T-helper 2 cell (primary cell): Measurements from ENCODE around the gene MITF.
"Not testable (repeated sequence)": the region's sequence is repeated elsewhere in the genome, so short reads cannot be mapped to it uniquely, and the experiment has no call there.

ENCODE experiments used
- DNase-seq, 5 experiments: peaks; one replicate each; pipeline versions ENCODE4 v3.0.0 to v3.0.0-alpha.2; 2012 to 2022

Gene MITF

DNA sequence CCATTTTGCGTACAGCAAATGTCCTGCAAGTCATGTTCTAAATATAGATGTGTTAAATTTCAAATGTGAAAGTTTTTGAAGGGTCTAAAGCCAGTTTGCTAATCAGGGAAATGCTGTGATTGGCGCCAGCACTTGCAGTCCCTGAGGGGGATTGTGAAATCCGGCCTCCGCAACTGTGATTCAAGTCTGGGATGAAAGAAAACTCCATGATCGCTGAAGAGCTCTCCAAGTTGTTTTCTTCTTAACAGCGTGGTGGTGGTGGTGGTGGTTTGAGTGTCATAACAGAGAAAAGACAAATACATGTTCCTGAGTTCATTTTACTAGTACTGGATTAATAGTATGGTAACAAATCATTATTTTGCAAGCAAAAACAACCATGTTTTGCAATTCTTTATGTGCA, 51.8 kb downstream of the MITF start:
- no peak for DNase-seq

DNA sequence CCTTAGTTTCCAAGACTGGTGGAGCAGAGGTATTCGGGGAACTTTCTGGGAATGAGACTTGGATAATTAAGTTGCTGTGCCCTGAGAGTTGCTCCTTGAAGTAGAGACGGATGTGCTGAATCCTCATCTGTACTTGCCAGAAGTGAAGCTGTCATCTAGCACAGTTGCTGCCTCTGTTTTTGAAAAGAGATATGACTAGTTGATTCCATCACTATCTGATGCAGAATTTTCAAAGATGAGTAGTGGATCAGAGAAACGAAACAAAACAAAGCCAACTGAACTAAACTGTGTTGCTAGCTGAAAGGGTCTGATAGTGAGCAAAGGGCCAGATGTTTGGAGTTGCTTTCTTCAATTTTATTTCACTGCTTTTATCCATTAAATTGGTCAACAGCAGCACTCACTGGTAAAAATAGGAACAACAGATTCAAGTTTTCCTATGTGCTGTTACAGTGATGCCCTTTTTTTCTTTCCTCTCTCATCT, 52.7 kb downstream of the MITF start:
- DNase-seq: peak in 1 of 5 experiments; percentile 4

- DNase-seq: not testable (repeated sequence)
Measured at GRCh38 chr3:69796126-69796525, 56.9 kb downstream of the MITF start.

GRCh38 chr3:69803681-69804270, 64.5 kb downstream of the MITF start:
- DNase-seq: no peak

- DNase-seq: no peak
Measured at GRCh38 chr3:69805491-69805890, 66.2 kb downstream of the MITF start.

DNA sequence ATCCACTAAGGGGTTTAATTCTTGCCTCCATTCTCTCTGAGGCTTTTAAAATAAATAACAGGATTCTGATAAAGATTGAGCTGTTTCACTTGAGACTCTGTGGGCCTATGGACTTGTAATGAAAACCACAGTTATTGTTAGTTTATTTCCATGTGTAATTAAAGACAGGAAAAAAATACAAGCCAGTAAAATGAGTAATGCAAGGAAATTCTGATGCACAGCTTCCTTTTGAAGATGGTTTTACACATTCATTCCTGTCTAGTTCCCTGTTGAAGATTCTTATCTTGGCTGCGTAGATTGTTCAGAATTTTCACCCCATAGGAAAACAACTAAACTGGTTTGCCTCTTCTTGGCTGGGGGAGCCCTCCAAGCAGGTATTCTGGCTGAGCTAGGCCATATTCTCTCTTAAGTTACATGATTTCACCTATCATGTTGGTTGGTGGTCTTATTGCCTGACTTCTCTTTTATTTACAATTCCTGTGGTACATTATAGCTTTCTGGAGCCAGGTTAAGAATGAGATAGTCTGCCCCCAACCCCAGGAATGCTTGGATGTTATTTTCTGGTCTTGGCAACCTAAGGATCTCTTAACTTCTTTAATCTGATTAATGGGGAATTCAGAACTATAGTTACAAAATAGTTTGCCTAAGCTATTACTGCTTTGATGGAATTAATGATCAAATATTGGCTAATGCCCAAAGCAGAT, 67.6 kb downstream of the MITF start:
- DNase-seq: no peak

GRCh38 chr3:69807674-69808073, 68.4 kb downstream of the MITF start:
- no peak for DNase-seq

GRCh38 chr3:69809076-69809835, 70.0 kb downstream of the MITF start:
- DNase-seq: no peak

GRCh38 chr3:69811452-69812401, 72.5 kb downstream of the MITF start:
- no peak for DNase-seq

GRCh38 chr3:69815970-69816369, 76.7 kb downstream of the MITF start:
- DNase-seq: no peak

DNA sequence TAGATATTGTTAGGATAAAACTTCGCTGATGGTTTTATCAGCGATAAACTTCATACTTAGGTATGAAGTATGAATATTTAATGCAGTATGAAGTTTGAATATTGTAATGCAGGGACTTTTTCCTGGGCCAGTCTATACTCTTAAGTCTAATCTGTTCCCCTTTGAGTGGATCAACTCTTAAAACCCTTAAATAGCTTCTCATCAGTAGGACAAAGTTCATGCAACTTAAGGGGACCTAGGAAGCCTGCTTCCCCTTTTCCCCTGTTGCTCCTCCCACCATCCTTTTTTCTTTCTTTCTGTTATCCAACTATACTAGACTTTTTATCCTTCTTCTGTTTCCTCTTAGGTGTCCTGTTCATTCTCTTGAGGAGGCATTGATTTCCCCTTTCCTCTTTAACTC, 78.7 kb downstream of the MITF start:
- no peak for DNase-seq

DNA sequence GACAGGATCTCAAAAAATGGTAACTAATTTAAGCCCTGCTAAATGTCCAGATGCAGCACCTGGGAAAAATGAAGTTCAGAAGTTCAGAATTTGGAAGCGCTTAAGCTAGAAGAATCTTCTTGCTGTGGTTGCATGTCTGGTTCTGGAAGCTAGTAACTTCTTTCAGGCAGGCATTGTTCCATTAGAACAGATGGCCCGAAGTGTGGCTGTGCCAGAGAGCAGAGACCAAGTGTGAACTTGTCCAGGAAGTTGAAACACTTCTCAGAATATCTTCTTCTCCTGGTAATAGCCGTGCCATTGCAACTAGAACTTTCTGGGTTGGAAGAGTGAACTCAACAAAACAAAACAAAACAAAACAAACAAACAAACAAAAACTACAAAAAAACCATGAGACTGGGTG, 80.0 kb downstream of the MITF start:
- no peak for DNase-seq

DNA sequence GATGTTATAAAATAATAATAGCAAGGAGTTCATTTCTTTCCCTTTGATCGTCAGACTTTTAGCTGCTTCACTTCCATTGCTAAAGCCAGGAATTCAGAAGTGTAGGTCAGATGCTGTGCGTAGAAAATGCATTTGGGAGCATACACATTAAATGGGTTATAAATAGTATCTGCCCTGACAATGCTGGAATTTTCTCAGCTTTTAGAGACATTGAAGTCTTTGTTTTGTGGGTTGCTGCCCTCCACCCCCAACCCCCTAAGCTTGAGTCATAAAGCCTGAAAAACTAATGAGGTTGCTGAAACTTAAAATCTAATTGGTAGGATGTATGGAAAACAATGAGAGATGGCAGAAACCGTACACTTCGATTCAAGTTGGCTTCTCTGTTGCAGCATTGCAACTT, 81.9 kb downstream of the MITF start:
- DNase-seq: no peak

DNA sequence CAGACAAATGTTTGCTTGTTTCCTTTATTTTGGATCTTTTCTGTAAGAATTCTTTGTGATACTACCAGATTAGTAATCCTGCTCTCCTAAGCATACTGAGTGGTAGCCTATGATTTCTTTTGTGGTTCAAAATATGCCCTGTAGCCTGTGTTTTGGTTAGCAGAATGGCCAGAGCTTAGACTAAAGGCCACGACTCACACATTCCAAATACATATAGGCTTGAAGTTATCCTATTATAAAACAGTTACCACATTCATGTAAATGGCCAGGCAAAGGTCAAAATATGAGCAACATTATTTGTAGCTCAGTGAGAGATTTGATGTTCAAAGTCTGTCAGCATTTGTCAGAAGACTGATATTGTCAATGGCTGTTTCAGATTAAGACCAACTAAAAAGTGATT, 84.5 kb downstream of the MITF start:
- no peak for DNase-seq

- no peak for DNase-seq
Measured at GRCh38 chr3:69825446-69825845, 86.2 kb downstream of the MITF start.

- no peak for DNase-seq
Measured at GRCh38 chr3:69827127-69827526, 87.9 kb downstream of the MITF start.

DNA sequence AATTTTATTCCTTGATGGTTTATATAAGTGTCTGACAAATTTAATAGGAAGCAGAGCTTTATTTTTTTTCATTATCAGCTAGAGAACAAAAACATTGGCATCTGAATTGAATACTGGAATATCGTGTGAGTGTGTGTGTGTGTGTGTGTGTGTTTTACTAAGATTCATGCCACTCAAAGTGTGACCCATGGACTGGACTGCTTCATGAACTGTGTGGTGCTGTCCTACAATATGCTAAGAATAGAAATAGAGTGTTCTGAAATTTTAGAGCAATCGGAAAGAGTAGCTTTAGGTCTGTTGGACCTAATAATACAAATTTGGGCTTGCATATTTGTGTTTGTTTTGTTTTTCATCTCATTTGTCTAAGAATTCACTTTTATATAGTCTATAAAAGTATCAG, 89.6 kb downstream of the MITF start:
- DNase-seq: no peak

DNA sequence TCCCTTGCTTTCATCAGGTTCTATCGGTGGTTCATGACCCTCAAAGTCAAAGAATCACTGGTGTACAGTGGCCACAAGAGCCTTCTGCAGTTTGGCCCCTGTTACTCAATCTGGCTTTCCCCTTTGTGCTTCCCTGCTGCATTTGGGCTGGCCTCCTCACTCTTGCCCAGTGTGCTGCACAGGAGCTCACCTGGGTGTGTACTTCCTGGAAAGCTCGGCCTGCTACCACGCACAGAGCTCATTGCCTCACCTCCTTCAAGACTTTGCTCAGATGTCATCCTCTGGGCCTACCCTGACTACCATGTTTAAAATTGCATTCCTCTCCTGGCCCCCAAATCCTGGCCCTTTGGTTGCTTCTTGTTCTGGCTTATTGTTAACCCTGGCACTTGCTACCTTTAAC, 90.9 kb downstream of the MITF start:
- DNase-seq: no peak

DNA sequence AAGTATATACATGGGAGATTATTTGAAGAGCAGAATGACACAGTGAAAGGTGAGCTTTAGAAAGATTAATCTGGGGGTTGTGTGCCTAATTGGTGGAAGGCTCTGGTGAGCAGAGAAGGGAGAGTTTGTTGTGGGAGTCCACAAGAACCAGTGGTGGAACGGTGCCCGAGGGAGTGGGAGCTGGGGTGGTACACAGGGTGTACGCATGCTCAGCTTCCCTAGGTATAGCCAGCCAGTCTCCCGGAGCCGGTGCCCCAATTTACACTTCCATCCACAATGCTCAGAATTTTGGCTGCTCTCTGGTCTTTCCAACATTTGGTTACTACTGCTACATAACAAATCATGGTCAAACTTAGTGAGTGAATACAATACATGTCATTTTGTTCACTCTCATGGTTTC, 92.5 kb downstream of the MITF start:
- DNase-seq: no peak

- DNase-seq: no peak
Measured at GRCh38 chr3:69833591-69833990, 94.3 kb downstream of the MITF start.

GRCh38 chr3:69838217-69838616, 99.0 kb downstream of the MITF start:
- no peak for DNase-seq

GRCh38 chr3:69838696-69839515, 99.6 kb downstream of the MITF start:
- DNase-seq: no peak
